NCI-H446 treated with DMSO at 0.1 percent for 48 hours (cell line): ENCODE data around the gene ADRA2B.

ENCODE experiments used
- DNase-seq: peaks from one replicate; lab custom pipeline; 2025; lab: John Stamatoyannopoulos, UW

ADRA2B gene

GRCh38 chr2:96105152-96105915 is 11.0 kb downstream of the ADRA2B start:
- DNase-seq: no peak

GRCh38 chr2:96104487-96104861 is 11.9 kb downstream of the ADRA2B start:
- DNase-seq: no peak

GRCh38 chr2:96103761-96104486 is 12.4 kb downstream of the ADRA2B start:
- no peak for DNase-seq

GRCh38 chr2:96103187-96103601 is 13.2 kb downstream of the ADRA2B start:
- DNase-seq: no peak

GRCh38 chr2:96102596-96103186 is 13.7 kb downstream of the ADRA2B start:
- DNase-seq: no peak

- DNase-seq: no peak
Measured at GRCh38 chr2:96100893-96101304, 15.5 kb downstream of the ADRA2B start.

GRCh38 chr2:96099861-96100798 is 16.2 kb downstream of the ADRA2B start:
- DNase-seq: no peak

- DNase-seq: no peak
Measured at GRCh38 chr2:96098900-96099590, 17.3 kb downstream of the ADRA2B start.

GRCh38 chr2:96097951-96098823 is 18.2 kb downstream of the ADRA2B start:
- no peak for DNase-seq

GRCh38 chr2:96097441-96097840 is 18.9 kb downstream of the ADRA2B start:
- no peak for DNase-seq

- no peak for DNase-seq
Measured at GRCh38 chr2:96095116-96095636, 21.2 kb downstream of the ADRA2B start.

- DNase-seq: no peak
Measured at GRCh38 chr2:96093528-96093927, 22.8 kb downstream of the ADRA2B start.

GRCh38 chr2:96092951-96093350 is 23.4 kb downstream of the ADRA2B start:
- DNase-seq: no peak

GRCh38 chr2:96092573-96092877 is 23.8 kb downstream of the ADRA2B start:
- no peak for DNase-seq

- no peak for DNase-seq
Measured at GRCh38 chr2:96091711-96092572, 24.4 kb downstream of the ADRA2B start.

- no peak for DNase-seq
Measured at GRCh38 chr2:96091141-96091710, 25.1 kb downstream of the ADRA2B start.

GRCh38 chr2:96090196-96090926 is 26.0 kb downstream of the ADRA2B start:
- DNase-seq: no peak
